Stimulated activated CD8-positive, alpha-beta memory T cell treated with anti-CD3 and anti-CD28 coated beads, Interleukin-7, amount 100 ng/mL, for 1 hour (primary cell): Measurements from ENCODE around the gene SETD6.
A peak's percentile ranks its signal among the peaks of the same experiment; 100 is the strongest.
"Not testable (repeated sequence)": the region's sequence is repeated elsewhere in the genome, so short reads cannot be mapped to it uniquely, and the experiment has no call there.

Experiments
- DNase-seq, 2 donors: peaks; one replicate each; pipeline ENCODE4 v3.0.0-alpha.2; 2020; ENCODE audit warnings: low read depth in 2 of 2

Gene SETD6

GRCh38 chr16:58515125-58515870 lies at the start of gene SETD6:
TSS of gene SETD6 (plus strand) at chr16:58515517. CDS start at chr16:58515538, 21 bp downstream.
- DNase-seq, result peak; percentile 30 to 47

DNA sequence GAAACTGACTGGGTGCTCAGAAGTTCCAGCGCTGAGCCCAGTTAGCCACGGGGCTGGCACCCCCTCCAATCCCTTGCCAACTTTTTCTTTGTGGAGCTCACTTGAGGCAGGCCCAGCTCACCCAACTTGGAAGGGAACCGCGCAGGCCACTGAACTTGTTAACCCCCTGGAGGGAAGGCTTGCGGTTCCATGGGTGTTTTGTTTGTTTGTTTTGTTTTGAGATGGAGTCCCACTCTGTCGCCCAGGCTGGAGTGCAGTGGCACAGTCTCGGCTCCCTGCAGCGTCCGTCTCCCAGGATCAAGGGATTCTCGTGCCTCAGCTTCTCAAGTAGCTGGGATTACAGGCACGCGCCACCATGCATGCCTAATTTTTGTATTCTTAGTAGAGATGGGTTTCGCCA lies 49.5 kb upstream of the SETD6 start:
- no peak for DNase-seq

DNA sequence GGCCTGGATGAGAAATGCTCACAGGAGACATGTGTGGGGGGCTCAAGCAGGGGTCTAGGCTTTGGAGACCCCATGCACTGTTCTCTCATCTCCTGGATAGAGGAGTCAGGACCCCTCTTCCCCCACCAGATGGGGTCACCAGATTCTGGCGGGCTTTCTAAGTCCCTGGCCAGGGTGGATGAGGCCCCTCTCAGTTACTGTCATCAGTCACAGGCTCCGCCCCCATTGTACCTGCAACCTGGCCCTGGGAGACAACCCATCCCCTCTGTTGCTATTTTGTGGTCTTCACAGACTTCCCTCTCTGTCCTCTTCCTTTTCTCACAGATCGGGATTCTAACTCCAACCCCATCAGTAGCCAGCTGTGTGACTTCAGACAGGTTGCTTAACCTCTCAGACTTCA lies 48.9 kb upstream of the SETD6 start:
- no peak for DNase-seq

GRCh38 chr16:58467905-58468304 lies 47.4 kb upstream of the SETD6 start:
- DNase-seq, result no peak

GRCh38 chr16:58471209-58471975 lies 43.9 kb upstream of the SETD6 start:
- DNase-seq, result no peak

GRCh38 chr16:58472266-58472665 lies 43.1 kb upstream of the SETD6 start:
- DNase-seq, result no peak

DNA sequence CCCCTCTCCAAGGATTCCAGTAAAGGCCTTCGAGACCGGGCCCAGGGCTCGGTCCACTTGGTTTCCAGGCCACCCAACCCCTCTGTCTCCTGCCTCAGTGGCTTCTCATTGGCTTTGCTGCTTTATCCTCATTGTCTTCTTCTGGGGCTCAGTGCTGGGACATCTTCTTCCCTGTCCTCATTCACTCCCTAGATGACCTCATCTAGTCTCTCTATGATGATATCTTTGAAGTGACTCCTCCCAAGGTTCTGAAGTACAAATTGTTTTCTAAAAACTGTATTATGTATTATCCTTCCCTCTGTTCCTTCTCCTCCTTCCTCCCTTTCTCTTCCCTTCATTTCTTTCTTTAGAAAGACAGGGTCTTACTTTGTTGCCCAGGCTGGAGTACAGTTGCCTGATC lies 42.5 kb upstream of the SETD6 start:
- DNase-seq, result no peak

- DNase-seq, result no peak
These were observed 41.0 kb upstream of the SETD6 start for GRCh38 chr16:58474296-58474695.

DNA sequence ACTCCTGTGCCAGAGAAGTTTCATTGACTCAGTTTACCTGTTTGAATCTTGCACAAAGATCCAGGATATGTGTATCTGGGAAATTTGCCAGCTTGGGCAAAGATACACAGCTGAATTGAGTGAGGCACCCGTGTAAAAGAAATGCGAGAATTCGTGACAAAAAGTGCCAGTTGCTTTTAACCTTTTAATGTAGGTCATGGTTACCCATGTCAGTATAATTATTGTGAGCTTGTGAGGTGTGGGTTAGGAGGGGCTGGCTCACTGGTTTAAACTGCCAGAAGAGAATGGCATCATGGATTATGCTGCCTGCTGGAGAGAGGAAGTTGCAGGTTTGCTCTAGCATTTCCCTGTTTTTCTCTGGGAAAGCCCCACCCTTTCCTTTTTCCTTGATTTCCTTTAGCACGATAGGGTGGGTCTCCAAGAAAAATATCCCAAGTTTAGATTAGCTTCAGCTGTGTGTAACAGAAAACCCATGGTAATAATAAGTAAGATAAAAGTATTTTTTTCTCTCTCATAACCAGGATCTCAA lies 40.2 kb upstream of the SETD6 start:
- DNase-seq, result no peak

GRCh38 chr16:58476791-58477190 lies 38.5 kb upstream of the SETD6 start:
- no peak for DNase-seq

- no peak for DNase-seq
These were observed 36.9 kb upstream of the SETD6 start for GRCh38 chr16:58478427-58478826.

DNA sequence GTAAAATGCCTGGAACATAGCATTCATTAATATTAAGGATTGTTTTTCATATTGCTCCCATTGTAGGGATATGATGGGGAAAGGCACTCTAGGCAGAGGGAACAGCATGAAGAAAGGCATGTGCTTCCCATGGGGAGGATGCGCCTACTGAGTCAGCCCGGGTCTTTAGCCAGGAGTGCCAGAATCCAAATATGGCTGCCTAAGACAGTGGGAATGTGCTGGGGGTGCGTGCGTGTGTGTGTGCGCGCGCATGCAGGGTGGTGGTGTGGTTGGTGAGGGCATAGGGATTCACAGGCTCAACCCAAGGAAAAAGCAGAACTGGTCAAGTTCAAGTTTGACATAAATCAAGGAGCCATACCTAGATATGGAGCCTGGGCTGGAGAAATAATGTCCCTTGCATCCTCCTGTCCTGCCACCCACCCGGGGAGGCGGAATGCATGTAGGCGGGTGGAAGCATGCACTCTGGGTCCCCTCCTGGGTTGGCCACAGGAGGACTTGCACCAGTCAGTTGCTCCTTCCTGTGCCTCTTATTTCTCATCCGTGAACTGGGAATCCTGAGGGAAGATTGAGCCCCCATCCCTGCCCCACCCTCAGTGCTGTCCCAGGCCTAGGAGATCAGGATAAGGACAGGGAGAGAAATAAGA lies 34.0 kb upstream of the SETD6 start:
- DNase-seq, result no peak

DNA sequence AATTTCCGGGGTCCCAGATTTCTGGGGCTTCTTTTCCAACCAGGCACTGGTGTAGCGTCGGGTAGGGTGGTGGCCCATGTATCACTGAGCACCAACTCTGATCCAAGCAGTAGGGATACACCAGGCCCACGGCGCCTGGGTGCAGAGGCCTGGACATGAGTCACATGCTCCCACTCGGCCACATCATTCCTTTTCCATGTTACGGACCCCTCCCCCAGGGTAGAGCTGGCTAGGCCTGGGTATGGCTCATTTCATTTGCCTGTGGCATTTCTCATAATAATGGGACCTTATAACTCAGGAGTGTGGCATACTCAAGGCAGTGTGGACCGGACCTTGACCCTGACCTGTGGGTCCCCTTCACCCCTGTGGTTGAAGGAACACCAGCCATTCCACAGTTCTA lies 33.4 kb upstream of the SETD6 start:
- no peak for DNase-seq

DNA sequence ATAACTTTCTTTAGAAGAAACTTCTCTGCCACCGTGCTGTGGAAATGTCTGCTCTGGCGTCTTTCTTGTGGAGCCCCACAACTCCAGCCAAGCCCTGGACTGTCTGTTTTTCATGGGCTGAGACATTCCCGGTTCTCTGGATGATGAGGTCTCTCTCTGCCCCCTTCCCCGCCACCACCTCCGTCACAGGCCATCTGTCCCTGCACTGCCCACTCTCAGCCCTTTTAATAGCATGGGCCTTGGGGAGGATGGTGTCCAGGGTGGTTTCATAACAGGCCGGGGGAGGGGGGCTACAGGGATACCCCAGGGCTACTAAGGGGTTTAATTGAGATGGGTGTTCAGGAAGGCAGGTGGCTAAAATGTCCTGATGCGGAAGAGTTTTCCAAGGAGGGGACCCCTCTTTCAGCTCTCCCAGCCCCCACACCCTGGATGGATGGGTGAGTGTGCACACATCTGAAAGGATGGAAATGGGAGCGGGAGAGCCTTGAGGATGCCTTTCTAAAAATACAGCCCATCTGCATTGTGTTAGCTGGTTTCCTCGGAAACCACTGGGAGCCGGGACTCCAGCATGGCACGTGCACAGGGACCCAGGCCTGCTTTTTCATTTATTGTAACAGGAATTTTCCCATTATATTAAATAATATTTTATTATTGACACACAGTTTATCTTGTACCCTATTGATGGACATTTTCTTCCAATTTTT lies 30.0 kb upstream of the SETD6 start:
- DNase-seq, result no peak

- peak; percentile 41 to 52 for DNase-seq
These were observed 27.6 kb upstream of the SETD6 start for GRCh38 chr16:58487566-58488351.

- DNase-seq, result no peak
These were observed 26.8 kb upstream of the SETD6 start for GRCh38 chr16:58488531-58488930.

DNA sequence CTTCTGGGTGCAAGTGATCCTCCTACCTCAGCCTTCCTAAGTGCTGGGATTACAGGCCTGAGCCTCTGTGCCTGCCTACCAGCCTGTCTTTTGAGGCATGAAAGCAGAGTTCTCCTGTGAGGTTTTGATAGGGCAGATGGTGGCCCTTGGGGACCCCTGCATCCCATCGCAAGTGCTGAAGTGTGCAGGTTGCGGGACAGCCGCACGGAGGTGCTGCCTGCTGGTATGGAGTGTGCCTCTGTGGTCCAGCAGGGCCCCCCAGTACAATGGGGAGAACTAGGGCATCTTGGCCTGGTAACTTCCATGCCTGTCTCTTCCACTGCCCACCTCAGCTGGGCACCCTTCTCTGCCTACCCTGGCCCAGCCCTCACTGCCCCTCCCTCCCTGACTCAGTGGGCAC lies 25.3 kb upstream of the SETD6 start:
- no peak for DNase-seq

DNA sequence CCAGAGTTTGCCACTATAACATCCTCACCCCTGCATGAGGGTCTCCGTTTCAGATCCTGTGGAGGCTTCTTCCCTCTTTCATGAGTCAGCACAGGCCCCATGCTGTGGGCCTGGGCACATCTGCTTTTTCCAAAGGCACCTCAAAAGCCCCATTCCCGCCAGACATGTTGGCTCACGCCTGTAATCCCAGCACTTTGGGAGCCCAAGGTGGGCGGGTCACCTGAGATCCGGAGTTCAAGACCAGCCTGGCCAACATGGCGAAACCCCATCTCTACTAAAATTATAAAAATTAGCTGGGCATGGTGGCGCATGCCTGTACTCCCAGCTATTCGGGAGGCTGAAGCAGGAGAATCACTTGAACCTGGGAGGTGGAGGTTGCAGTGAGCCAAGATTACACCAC lies 24.8 kb upstream of the SETD6 start:
- DNase-seq, result not testable (repeated sequence)

DNA sequence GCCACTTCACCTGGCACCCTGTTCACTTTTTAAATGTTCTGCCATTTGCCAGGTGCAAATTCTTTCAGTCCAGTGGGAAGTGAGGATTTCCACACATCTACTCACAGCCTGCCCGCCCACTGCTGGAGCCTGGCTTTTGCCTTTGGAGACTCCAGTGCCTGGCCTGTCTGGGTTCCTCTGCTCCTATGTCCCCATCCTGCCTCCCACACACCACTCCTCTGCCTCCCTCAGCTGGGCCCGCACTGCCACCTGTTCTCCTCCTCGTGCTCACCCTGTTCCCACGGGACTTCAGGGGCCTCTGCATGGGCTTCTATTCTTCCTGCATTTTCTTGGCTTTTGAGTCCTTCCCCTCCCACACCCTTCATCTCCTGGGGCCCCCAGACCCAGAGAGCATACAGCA lies 23.3 kb upstream of the SETD6 start:
- DNase-seq, result no peak

GRCh38 chr16:58492735-58493134 lies 22.6 kb upstream of the SETD6 start:
- no peak for DNase-seq
